ENCODE data around the gene AGRN.
"Not testable (repeated sequence)": the region's sequence is repeated elsewhere in the genome, so short reads cannot be mapped to it uniquely, and the experiment has no call there.

DNA sequence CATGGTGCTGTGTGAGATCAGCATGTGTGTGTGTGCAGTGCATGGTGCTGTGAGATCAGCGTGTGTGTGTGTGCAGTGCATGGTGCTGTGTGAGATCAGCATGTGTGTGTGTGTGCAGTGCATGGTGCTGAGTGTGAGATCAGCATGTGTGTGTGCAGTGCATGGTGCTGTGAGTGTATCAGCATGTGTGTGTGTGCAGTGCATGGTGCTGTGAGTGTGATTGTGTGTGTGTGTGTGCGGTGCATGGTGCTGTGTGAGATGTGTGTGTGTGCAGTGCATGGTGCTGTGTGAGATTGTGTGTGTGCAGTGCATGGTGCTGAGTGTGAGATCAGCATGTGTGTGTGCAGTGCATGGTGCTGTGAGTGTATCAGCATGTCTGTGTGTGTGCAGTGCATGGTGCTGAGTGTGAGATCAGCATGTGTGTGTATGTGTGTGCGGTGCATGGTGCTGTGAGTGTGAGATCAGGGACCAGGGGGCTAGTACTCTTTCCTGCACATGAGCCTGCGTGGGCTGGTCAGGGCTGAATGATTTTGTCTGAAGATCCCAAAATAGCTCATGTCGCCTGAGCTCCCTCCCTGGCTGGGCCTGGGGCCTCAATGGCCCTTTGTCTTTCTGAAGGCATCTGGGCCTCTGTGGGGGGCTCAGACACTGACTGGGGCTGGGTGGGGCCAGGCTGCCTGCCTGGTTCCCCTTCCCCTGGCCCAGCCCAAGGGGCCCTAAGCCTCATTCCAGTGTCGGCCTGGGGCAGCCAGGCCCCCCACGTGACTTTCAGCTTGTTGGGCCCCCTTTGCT, 11.1 kb downstream of the AGRN start:
- TF ChIP-seq, protein P1, sequence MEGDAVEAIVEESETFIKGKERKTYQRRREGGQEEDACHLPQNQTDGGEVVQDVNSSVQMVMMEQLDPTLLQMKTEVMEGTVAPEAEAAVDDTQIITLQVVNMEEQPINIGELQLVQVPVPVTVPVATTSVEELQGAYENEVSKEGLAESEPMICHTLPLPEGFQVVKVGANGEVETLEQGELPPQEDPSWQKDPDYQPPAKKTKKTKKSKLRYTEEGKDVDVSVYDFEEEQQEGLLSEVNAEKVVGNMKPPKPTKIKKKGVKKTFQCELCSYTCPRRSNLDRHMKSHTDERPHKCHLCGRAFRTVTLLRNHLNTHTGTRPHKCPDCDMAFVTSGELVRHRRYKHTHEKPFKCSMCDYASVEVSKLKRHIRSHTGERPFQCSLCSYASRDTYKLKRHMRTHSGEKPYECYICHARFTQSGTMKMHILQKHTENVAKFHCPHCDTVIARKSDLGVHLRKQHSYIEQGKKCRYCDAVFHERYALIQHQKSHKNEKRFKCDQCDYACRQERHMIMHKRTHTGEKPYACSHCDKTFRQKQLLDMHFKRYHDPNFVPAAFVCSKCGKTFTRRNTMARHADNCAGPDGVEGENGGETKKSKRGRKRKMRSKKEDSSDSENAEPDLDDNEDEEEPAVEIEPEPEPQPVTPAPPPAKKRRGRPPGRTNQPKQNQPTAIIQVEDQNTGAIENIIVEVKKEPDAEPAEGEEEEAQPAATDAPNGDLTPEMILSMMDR (IDR thresholded peaks at IDR 0.05): not testable (repeated sequence)
- TF ChIP-seq POLR2A, POLR2AphosphoS5, EP300 (IDR thresholded peaks at IDR 0.05): not testable (repeated sequence)
